Osteoblast (primary cell): ENCODE measurements around the gene DOC2A. TPM values are rescaled to one million over a fixed set of nuclear protein-coding genes. Genes with fewer than 3 reads are reported as not detected.
A peak's percentile ranks its signal among the peaks of the same experiment; 100 is the strongest.

Source experiments
- DNase-seq: peaks from one replicate; pipeline ENCODE4 v3.0.0; 2011; ENCODE audit warnings: low spot score, mixed read lengths; ENCODE audit not compliant: insufficient read length; ENCODE audit errors: missing footprints
- H2AFZ ChIP-seq: 2 replicates; pipeline ENCODE4 v1.6.0; 2011; ENCODE audit warnings: mild to moderate bottlenecking, low read length
- H3K27ac ChIP-seq: 2 replicates; pipeline ENCODE4 v1.5.1; 2011; ENCODE audit warnings: mild to moderate bottlenecking, low read depth, low read length, moderate library complexity
- H3K27me3 ChIP-seq: 2 replicates; pipeline ENCODE4 v1.6.0; 2012; ENCODE audit warnings: mild to moderate bottlenecking, control low read depth, inconsistent platforms, low read length, moderate library complexity; ENCODE audit not compliant: insufficient read depth
- H3K36me3 ChIP-seq: 2 replicates; pipeline ENCODE4 v1.5.1; 2011; ENCODE audit warnings: mild to moderate bottlenecking, low read length, control low read depth, moderate library complexity; ENCODE audit not compliant: insufficient read depth
- H3K4me1 ChIP-seq: 2 replicates; pipeline ENCODE4 v1.5.1; 2011; ENCODE audit warnings: mild to moderate bottlenecking, low read length, control low read depth, moderate library complexity; ENCODE audit not compliant: insufficient read depth
- H3K4me2 ChIP-seq: 2 replicates; pipeline ENCODE4 v1.6.0; 2011; ENCODE audit warnings: mild to moderate bottlenecking, low read length; ENCODE audit not compliant: insufficient read depth
- H3K4me3 ChIP-seq: fragments of 200-600 bp; sonication (generic); 3 replicates; pipeline ENCODE4 v1.5.1; 2012; ENCODE audit warnings: mild to moderate bottlenecking, low read length, inconsistent platforms; ENCODE audit not compliant: insufficient read depth
- H3K79me2 ChIP-seq: 2 replicates; pipeline ENCODE4 v1.6.0; 2012; ENCODE audit warnings: mild to moderate bottlenecking, low read length, control low read depth, inconsistent platforms; ENCODE audit not compliant: insufficient read depth
- H3K9me3 ChIP-seq: 2 replicates; pipeline ENCODE4 v1.5.1; 2011; ENCODE audit warnings: low read depth, low read length, control low read depth
- H4K20me1 ChIP-seq: 2 replicates; pipeline ENCODE4 v1.6.0; 2012; ENCODE audit warnings: mild to moderate bottlenecking, low read length, control low read depth; ENCODE audit not compliant: insufficient read depth
- total RNA-seq: library from RNA; depleted of rRNA; stranded (reverse); fragments of >200 nt; gene quantifications from 2 replicates; pipeline ENCODE4 v1.2.3, GENCODE V29; 2012
- TF ChIP-seq, protein P1 (sequence below): IDR thresholded peaks from 2 replicates; pipeline ENCODE4 v1.5.1; 2011; ENCODE audit warnings: mild to moderate bottlenecking, low read depth, low read length, moderate library complexity; ENCODE audit errors: extremely low read depth

The DOC2A gene
- total RNA-seq, 1 donor, result not detected

DNA sequence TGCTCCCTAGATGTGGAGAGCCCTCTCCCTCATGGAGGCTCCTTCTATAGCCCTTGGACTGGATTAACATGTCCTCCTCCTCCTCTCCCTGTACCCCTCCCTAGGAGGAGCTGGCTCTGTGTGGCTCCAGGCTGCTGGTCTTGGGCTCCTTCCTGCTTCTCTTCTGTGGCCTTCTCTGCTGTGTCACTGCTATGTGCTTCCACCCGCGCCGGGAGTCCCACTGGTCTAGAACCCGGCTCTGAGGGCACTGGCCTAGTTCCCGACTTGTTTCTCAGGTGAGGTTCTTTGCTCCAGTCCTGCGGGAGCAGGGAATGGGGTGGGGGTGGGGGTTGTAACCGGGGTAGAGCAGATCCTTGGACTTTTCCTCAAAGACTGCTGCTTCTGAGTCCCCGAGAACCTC is 39.5 kb downstream of the DOC2A start:
- no peaks in the 10 kb centered on the region for H3K9me3 ChIP-seq
- H3K27ac ChIP-seq, result no peak overlapping the region
- TF ChIP-seq, protein P1, sequence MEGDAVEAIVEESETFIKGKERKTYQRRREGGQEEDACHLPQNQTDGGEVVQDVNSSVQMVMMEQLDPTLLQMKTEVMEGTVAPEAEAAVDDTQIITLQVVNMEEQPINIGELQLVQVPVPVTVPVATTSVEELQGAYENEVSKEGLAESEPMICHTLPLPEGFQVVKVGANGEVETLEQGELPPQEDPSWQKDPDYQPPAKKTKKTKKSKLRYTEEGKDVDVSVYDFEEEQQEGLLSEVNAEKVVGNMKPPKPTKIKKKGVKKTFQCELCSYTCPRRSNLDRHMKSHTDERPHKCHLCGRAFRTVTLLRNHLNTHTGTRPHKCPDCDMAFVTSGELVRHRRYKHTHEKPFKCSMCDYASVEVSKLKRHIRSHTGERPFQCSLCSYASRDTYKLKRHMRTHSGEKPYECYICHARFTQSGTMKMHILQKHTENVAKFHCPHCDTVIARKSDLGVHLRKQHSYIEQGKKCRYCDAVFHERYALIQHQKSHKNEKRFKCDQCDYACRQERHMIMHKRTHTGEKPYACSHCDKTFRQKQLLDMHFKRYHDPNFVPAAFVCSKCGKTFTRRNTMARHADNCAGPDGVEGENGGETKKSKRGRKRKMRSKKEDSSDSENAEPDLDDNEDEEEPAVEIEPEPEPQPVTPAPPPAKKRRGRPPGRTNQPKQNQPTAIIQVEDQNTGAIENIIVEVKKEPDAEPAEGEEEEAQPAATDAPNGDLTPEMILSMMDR, result no peak
- no peak overlapping the region for H3K4me3 ChIP-seq
- H3K79me2 ChIP-seq, result peaks cover 26% of the 10 kb centered on the region
- no peak for DNase-seq
- H2AFZ ChIP-seq, result no peak overlapping the region
- peaks cover 28% of the 10 kb centered on the region for H3K36me3 ChIP-seq
- no peaks in the 10 kb centered on the region for H3K27me3 ChIP-seq
- H4K20me1 ChIP-seq, result peaks cover 21% of the 10 kb centered on the region
- H3K4me2 ChIP-seq, result no peak overlapping the region
- peaks cover 19% of the 10 kb centered on the region for H3K4me1 ChIP-seq

DNA sequence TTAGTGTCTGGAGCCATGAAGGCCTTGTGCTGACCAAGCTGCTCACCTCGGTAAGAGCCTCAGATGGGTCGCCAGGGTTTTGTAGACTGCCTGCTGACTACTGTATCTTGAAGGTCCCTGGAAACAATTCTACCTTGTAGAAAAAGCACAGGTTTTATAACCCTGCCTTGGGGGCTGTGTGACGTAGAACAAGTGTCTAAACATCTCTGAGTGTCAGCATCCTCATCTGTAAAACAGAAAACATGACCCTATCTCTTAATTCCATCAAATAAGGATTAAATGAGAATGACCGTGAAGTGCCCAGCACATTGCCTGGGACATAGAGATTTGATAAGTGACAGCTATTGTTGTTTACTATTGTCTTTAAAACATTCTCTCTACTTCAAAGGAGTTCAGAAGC is 42.6 kb downstream of the DOC2A start:
- no peaks in the 10 kb centered on the region for H4K20me1 ChIP-seq
- H3K4me2 ChIP-seq, result no peak overlapping the region
- no peak overlapping the region for H2AFZ ChIP-seq
- no peaks in the 10 kb centered on the region for H3K27me3 ChIP-seq
- H3K9me3 ChIP-seq, result no peaks in the 10 kb centered on the region
- no peak overlapping the region for H3K4me3 ChIP-seq
- peaks cover under 1% of the 10 kb centered on the region for H3K4me1 ChIP-seq
- H3K36me3 ChIP-seq, result peaks cover 31% of the 10 kb centered on the region
- peaks cover 5% of the 10 kb centered on the region for H3K79me2 ChIP-seq
- DNase-seq, result no peak
- H3K27ac ChIP-seq, result no peak overlapping the region
- TF ChIP-seq, protein P1, result no peak

DNA sequence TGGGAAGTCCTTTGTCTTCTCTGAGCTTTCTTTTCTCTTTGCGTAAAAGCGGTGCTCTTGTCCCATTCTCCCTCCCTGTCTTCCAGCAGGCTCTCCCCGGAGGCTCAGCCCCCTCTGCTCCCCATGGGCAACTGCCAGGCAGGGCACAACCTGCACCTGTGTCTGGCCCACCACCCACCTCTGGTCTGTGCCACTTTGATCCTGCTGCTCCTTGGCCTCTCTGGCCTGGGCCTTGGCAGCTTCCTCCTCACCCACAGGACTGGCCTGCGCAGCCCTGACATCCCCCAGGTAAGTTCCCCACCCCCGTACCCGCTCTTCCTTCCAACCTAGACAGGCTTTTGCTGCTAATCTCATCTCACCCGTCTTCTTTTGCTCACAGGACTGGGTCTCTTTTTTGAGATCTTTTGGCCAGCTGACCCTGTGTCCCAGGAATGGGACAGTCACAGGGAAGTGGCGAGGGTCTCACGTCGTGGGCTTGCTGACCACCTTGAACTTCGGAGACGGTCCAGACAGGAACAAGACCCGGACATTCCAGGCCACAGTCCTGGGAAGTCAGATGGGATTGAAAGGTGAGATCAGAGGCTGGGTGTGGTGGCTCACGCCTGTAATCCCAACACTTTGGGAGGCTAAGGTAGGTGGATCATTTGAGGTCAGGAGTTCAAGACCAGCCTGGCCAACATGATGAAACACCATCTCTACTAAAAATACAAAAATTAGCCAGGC is 47.6 kb downstream of the DOC2A start:
- H2AFZ ChIP-seq, result peak overlapping the region; percentile 77
- TF ChIP-seq, protein P1, result no peak
- H3K79me2 ChIP-seq, result peaks cover 7% of the 10 kb centered on the region
- peaks cover 8% of the 10 kb centered on the region for H3K36me3 ChIP-seq
- H3K4me1 ChIP-seq, result peaks cover 9% of the 10 kb centered on the region
- H3K9me3 ChIP-seq, result no peaks in the 10 kb centered on the region
- DNase-seq, result no peak
- peak overlapping the region; percentile 74 for H3K4me3 ChIP-seq
- no peaks in the 10 kb centered on the region for H4K20me1 ChIP-seq
- no peaks in the 10 kb centered on the region for H3K27me3 ChIP-seq
- H3K4me2 ChIP-seq, result peak overlapping the region; percentile 80
- H3K27ac ChIP-seq, result peak overlapping the region; percentile 61

DNA sequence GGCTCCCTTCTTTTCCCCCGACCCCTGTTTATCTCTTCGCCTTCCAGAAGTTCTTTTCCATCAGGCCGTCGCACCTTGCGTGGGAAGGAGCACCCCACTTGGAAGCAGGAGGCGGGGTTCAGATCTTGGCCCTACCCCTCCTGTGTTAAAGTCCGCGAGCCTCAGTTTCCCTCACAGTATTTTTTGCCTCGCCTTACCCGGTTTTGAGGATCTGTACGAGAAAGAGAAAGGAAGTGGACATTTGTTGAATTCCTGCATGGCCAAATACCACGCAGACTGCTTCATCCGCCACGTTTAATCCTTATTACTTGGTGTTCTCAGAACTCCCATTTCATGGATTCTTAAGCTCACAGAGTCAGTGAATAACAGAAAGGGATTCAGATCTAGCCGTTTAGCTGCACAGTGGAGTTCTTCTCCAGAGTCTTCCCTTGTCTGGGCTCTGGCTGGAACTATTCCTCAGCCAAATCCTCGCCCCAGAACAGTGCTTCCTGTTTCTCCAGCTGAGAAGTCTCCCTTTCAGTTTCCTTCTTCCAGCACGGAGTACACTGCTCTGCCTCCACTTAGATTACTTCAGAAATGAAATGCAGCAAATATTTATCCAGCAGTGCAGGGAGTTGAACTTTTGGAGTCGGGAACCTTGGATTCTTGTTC is 48.4 kb downstream of the DOC2A start:
- peaks cover 3% of the 10 kb centered on the region for H3K36me3 ChIP-seq
- TF ChIP-seq, protein P1, result no peak
- DNase-seq, result peak; percentile 91
- peak overlapping the region; percentile 74 for H3K4me3 ChIP-seq
- peak overlapping the region; percentile 61 for H3K27ac ChIP-seq
- H3K27me3 ChIP-seq, result no peaks in the 10 kb centered on the region
- peak overlapping the region; percentile 77 for H2AFZ ChIP-seq
- H3K9me3 ChIP-seq, result no peaks in the 10 kb centered on the region
- H4K20me1 ChIP-seq, result no peaks in the 10 kb centered on the region
- peaks cover 7% of the 10 kb centered on the region for H3K79me2 ChIP-seq
- H3K4me2 ChIP-seq, result peak overlapping the region; percentile 80
- peaks cover 9% of the 10 kb centered on the region for H3K4me1 ChIP-seq
